22Rv1 (cell line): Measurements from ENCODE around the gene HDGFL2.
"Not testable (repeated sequence)": the region's sequence is repeated elsewhere in the genome, so short reads cannot be mapped to it uniquely, and the experiment has no call there.

Source experiments
- H3K27ac ChIP-seq: fragments of 450-650 bp; 2 replicates; pipeline ENCODE4 v1.5.1; 2017
- CTCF ChIP-seq: fragments of 450-650 bp; IDR thresholded peaks from 2 replicates; pipeline ENCODE4 v1.5.1; 2017; ENCODE audit warnings: mild to moderate bottlenecking
- ZFX ChIP-seq: fragments of 450-650 bp; IDR thresholded peaks from 2 replicates; pipeline ENCODE4 v1.6.1; 2017; ENCODE audit warnings: antibody characterized with exemption, borderline replicate concordance

Gene HDGFL2

DNA sequence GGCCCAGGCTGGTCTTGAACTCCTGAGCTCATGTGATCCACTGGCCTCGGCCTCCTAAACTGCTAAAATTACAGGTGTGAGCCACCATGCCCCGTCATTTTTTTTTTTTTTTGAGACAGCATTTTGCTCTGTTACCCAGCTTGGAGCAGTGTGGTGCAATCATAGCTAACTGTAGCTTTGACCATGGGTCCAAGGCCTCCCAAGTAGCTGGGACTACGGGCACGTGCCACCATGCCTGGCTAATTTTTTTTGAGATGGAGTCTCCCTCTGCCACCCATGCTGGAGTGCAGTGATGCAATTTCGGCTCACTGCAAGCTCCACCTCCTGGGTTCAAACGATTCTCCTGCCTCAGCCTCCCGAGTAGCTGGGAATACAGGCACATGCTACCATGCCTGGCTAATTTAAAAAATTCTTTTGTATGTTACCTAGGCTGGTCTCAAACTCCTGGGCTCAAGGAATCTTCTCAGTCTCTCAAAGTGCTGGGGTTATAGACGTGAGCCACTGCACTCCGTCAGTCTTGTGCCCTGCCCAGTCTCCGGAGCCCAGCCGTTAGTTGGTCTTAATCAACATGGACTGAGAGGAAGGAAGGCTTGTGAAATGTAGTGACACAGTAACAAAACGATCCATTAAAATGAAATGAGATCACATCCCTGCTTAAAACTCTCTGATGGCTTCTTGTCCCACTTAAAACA, 69.2 kb downstream of the HDGFL2 start:
- H3K27ac ChIP-seq = no peak overlapping the region
- TF ChIP-seq ZFX (no peak), CTCF (no peak)

DNA sequence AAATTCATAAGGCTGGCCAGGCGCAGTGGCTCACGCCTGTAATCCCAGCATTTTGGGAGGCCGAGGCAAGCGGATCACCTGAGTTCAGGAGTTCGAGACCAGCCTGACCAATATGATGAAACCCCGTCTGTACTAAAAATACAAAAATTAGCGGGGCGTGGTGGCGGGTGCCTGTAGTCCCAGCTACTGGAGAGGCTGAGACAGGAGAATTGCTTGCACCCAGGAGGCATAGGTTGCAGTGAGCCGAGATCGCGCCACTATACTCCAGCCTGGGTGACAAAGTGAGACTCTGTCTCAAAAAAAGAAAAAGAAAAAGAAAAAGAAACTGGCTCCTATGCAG, 69.7 kb downstream of the HDGFL2 start:
- H3K27ac ChIP-seq = not testable (repeated sequence)

GRCh38 chr19:4542896-4543841, 71.1 kb downstream of the HDGFL2 start:
- no peak for TF ChIP-seq ZFX
- TF ChIP-seq CTCF = no peak
- no peak overlapping the region for H3K27ac ChIP-seq

- no peak overlapping the region for H3K27ac ChIP-seq
- no peak for TF ChIP-seq ZFX
- no peak for TF ChIP-seq CTCF
Measured at GRCh38 chr19:4543842-4544647, 71.9 kb downstream of the HDGFL2 start.

DNA sequence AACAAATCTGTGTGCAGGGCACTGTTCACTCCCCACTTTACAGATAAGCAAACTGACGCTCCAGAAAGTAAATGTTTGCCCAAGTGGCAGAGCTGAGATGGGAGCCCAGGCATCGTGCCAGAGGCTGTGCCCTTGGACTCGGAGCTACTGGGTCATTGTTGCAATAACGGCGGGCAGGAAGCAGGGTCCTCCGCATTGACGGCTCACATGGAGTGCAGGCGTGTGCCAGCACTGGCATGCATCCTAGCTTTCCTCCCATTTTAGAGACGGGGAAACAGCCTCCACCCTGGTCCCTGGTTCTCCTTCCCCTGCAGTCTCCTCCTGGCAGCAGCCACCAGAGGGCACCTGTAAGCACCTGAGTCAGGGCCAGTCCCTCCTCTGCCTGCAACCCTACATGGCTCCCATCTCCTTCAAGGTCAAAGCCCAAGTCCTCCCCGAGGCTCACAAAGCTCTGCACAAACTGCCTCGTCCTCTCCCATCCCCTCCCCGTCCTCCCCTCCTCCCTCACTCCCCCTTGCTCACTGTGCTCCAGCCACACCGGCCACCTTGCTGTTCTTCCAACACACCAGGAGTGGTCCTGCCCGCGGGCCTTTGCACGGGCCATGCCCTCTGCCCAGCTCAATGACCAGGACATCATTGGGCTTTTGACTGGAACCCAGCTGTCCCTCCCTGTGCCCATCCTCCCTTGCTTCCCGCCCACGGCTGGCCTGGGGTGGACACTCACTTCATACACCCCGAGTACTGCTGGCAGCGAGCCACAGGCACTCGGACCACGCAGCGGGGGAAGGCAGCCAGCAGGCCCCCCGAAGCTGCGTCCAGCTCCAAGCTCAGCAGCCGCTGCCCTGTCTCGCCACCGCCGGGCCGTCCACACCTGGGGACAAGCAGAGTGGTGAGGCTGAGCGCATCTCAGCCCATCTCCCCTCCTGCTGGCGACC, 75.5 kb downstream of the HDGFL2 start:
- no peak overlapping the region for H3K27ac ChIP-seq
- TF ChIP-seq CTCF (peak; percentile 73), ZFX (no peak)

DNA sequence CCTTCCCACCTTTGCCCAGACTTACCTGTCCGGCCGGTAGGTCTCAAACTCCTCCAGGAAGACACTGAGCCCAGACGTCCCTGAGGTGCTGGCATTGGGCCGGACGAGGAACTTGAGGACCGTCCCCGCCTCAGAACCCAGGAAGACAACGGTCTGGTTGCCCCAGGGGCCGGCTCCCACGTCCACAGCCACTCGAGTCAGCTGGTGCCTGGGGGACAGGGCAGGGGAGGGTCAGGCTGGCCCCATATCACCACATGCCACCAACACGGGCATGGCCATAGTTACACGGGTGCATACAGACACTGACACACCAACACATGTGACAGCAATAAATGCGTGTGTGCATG, 76.1 kb downstream of the HDGFL2 start:
- TF ChIP-seq ZFX (no peak), CTCF (no peak)
- no peak overlapping the region for H3K27ac ChIP-seq

- TF ChIP-seq CTCF = no peak
- TF ChIP-seq ZFX = no peak
Measured at GRCh38 chr19:4550018-4550417, 77.9 kb downstream of the HDGFL2 start.

More at GRCh38 chr19:4550018-4550417, 77.9 kb downstream of the HDGFL2 start:
- H3K27ac ChIP-seq = no peak overlapping the region
